ENCODE results near the gene SYNM.

SYNM gene

GRCh38 chr15:99145005-99145404 lies 40.1 kb downstream of the SYNM start:
- no peak for DNase-seq

- DNase-seq: no peak
Observed at GRCh38 chr15:99145778-99146177, 40.9 kb downstream of the SYNM start.

GRCh38 chr15:99146661-99147060 lies 41.8 kb downstream of the SYNM start:
- no peak for DNase-seq

GRCh38 chr15:99148851-99149276 lies 44.0 kb downstream of the SYNM start:
- DNase-seq: no peak

GRCh38 chr15:99149366-99149765 lies 44.5 kb downstream of the SYNM start:
- no peak for DNase-seq

- DNase-seq: no peak
Observed at GRCh38 chr15:99151156-99151555, 46.3 kb downstream of the SYNM start.

GRCh38 chr15:99153026-99153535 lies 48.2 kb downstream of the SYNM start:
- no peak for DNase-seq

DNA sequence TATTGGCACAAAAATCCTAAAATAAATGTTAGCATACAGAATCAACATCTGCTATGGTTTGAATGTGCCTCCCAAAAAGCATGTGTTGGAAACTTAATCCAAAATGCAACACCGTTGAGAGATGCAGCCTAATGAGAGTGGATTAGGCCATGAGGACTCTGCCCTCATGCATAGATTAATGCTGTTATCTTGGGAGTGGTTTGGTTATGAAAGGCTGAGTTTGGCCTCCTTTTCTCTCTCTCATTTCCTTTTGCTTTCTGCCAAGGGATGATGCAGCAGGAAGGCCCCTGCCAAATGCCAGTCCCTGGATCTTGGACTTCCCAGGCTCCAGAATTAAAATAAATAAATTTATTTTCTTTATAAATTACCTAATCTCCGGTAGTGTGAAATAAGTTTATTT lies 49.4 kb downstream of the SYNM start:
- DNase-seq: no peak

GRCh38 chr15:99155961-99156443 lies 51.1 kb downstream of the SYNM start:
- DNase-seq: no peak

- DNase-seq: no peak
Observed at GRCh38 chr15:99157456-99157855, 52.6 kb downstream of the SYNM start.

DNA sequence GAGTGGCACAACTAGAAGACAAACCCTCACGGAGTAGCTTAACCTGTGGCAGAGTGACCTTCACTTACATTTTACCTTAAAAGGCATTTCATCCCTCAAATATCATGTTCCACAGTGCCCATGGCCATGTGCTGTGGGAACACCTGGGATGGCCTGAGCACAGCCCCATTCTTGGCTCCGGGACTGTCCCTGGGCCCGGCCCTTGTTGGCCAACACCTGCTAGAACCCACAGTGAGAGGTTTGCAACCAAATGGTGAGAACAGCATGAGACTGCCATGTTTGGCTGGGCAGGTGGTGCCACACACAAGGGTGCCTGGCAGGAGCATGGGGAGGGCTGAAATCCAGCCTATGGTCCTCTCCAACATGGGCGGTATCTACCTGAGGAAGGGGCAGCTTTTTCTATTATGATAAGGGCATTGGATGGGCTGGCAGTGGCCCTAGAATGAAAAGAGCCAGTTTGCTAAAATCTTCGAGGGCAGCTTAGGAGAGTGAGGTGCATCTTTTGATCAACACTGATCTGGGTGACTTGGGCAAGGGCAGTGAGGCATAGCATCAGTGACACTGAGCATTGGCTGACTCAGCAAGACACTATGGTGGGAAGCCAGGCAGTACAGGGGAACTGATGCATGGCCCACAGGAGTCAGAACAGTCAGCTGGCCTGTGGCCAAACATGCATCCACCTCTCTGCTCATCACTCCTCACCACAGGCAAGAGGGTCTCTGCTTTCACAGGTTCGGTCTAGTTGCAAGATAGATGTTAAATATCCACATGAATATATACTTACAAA lies 53.9 kb downstream of the SYNM start:
- DNase-seq: no peak

DNA sequence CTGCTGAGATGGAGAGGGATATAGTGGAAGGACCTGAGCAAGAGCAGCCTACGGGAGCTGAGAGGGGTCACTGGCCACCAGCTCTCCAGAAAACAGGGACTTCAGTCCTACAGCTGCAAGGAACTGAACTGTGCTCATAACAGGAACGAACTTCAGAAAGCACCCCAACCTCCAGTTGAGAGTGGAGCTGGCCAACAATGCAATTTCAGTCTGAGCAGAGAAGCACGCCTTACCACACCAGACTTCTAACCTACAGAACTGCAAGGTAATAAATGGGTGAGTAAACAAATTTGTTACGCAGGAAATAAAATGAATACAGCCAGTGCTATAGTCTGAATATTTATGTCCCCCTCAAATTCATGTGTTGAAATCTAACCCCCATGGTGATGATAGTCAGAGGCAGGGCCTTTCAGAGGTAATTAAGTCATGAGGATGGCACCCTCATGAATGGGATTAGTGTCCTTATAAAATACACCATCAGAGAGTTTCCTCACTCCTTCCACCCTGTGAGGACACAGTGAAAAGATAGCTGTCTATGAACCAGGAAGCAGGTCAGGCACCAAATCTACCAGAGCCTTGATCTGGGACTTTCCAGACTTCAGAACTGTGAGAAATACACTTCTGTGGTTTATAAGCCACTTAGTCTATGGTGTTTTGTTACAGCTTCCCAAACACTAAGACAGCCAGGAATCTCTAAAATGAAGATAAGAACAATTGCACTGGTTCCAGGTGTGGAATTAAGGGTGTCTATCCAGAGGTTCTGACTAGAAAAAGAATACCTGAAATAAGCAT lies 58.6 kb downstream of the SYNM start:
- DNase-seq: no peak

DNA sequence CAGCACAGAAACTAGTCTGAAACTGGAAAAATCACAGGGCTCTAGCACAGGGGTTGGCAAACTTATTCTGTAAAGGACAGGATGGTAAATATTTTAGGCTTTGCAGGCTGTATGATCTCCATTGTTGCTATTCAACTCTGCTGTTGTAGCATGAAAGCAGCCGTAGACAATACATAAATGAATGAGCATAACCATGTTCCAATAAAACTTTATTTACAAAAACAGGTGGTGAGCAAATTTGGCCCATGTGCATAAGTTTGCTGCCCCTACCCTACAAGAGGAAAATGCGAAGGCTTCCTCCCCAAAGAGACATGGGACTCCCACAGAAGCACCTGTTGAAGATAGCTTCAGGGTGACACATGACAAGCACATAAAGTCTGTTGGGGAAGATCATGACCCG lies 59.2 kb downstream of the SYNM start:
- no peak for DNase-seq

DNA sequence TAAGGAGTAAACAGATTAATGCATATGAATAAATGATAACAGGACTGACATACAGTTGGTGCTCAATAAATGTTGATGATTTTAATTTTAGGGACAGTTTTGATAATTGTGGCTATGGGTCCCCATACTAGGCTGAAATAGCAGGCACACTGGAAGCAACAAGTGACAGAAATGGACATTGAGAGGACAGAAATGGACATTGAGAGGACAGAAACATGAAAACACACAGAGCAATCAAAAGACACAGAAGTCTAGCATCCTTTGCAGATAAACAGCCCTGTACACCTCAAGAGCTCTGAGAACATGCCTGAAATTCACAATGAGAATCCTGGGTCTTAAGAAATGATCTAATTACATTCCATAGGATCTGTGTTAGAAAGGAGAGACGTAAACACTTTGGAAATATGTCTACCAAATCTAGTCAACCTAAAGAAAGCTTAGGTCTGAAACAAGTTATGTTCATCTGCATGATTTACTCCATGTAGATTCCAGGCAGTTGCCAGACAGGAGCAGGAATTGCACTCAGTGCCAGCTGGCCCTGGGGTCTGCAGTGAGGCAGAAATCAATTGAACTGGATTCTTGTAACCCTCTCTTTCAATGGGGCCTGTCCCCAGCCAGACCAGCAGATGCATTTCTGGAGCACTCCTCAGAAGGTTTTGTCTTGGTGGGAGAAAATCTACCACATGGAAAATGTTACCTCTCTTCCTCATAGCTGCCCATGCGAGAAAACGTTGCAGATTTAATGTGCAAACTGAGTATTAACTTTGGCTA lies 60.3 kb downstream of the SYNM start:
- DNase-seq: no peak

DNA sequence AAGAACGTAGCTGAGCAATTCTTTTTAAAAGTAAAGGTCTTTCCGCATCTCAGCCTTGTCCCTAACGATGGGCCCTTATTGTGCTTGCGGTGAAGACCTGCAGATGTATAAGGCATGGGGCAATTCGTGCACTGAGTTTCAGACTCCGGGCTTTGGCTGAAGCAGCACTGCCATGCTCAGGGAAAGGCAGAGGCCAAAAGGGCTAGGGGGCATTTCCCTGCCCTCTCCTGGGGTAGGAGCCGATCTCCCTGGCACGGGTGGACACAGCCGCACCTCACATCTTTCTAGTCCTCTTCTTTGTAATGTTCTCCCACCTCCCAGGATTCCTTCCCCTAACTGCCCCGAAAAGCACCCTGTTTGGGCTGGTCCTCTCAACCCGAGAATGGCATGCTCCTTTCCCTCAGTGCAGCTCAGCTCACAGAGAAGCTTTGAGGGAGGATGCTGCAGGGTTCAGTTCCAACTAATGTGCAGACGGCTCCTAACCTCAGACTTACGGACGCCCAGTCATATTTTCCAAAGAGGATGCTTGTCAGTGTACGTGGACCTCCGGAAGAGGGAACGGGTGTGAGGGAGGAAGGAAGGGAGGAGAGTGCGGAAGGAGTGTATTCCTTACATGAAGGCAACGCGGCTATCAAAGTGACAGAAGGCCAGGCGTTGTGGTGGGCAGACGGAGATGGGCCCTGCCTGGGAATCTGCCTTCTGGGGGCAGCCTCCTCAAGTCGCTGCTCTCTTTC lies 61.2 kb downstream of the SYNM start:
- DNase-seq: no peak

DNA sequence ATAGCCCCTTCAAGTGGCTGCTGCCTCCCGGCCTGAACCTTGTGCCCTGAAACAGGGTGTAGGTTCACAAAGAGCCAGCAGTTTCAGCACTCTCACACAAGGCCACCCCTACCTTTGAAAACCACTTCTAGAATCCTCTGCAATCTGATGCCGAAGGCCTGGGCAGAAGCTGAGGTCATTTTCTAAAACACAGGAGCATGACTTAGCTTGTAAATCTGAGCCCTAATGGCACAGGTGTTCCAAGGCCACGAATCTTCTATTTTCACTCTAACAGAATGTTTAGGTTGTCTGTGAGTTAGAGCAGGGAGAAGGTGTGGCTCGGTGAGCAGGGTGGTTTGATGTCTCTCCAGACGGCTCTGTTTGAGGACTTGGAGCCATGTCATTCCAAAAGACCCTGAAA lies 62.3 kb downstream of the SYNM start:
- no peak for DNase-seq

DNA sequence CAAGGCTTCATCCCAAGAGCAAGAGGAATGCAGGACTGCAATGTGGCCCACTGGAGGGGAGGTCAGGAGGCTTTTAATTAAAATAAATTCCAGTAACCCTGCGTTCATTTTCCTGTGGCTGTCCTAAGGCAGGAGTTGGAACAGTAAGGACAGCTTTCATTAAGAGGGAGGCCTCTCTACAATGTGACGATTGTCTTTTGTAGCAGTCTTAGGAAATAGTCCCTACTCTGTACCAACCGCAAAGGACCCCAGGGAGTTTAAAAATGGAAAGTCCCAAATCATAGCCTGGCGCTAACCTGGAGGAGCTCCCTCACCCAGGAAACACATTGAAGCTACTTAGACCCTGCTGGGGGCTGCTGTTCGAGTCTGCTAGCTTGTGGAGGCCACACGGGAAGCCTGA lies 62.8 kb downstream of the SYNM start:
- DNase-seq: no peak

DNA sequence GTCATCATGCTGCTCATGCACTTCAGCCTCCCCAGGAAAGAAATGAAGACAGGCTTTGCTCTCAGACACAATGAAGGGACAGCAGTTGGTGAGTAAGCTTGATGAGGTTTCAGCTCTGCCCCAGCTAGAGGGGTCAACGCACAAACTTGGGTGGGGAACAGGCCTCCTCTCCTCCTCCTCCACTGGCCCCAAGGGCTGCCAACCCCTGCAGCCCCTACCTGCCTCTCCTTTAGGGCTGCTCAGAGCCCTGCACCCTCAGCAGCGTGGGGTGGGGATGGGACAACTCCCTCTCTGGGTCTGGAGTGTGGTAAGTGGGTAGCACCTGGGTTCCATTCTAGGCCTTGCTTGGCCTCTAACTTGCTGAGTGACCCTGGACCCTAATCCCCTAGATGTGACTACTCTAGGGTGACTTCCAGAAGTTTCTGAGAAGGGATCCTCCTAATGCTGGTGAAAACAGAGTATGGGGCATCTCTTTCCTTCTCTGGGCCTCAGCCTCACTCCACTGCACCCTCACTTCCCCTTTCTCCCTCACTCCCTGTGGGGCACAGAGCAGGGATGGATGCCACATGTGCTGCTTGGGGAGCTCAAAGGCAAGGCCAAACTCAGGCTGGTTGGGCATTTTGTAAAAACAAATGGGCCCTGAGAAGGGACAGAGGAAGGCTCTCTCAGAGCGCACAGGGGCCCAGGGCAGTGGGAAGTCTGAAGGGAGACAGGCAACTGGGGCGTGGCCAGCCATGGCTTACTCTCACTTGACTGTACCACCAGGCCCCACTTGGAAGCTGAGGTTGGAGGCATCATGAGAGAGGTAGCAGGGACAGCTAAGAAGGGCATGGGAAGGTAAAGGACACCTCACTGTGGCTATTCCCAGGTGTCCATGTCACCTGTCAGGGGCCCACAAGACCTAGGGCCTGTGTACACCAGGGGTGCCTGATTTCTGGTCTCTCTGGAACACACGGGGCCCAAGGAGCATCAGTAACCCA lies 64.0 kb downstream of the SYNM start:
- no peak for DNase-seq

GRCh38 chr15:99169769-99170311 lies 65.0 kb downstream of the SYNM start:
- DNase-seq: no peak

DNA sequence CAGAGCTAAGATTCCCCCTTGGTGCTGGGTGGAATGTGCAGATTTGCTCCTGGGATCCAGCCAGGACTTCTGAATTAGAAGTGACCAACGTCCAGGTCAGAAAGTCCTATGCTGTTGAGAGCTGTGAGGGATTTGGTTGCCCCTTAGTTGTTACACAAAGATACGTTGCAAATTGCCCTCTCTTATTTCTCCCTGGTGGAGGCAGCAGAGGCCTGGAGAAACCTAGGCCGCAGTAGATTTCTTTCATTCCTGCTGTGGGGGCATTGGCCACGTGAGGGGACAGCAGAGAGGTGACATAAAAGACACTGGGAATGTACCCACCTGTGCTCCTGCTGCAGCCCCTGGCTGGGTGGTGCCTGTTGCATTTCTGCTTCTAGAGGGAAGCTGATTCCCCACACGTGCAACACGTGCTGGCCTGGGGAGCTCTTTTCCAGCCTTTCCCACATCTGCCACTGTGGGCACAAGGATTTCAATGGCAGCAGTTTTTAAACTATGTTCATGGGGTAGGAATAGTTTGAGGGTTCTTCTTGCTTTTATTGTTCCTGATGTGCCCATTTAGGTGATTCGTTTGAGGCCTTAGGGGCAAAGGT lies 65.7 kb downstream of the SYNM start:
- DNase-seq: no peak

Measured in CD4-positive, alpha-beta T cell treated with Interleukin-17A for 4 hours (primary cell).